ENCODE results near the gene CMTM3.

The CMTM3 gene

DNA sequence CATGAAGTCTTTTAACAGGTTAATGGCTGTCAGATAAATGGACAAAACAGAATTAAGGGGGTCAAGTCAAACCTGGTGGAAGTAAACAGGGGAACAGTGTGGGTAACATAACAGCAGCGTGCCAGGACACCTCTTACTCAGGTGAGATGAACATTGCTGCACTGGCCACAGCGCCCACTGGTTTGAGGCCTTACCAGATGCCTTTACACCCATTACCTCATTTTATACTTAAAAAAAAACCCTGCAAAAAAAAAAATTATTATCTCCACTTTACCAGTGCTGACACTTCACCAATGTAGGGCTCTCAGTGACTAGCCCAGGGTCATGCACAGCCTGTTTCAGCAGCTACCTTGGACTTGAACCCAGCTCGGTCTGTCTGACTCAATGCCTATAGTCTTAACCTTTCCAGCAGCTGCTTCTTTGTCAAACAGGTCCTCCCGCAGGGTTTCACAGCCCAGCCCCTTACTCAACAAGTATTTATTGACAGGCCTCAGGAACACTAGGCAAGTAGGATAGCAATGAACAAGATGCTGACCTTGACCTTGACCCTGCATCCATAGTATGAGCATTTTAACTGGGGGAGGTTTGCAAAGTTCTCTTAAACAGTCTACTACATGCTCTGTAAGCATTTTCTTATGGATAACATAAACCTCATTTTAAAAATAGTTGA is 30.2 kb downstream of the CMTM3 start:
- no peak for DNase-seq
- H3K27me3 ChIP-seq (ENCODE audit: insufficient read depth, low read depth, severe bottlenecking): no peaks in the 10 kb centered on the region
- no peak overlapping the region for H3K4me3 ChIP-seq (ENCODE audit: low read depth, low read length)
- no peak overlapping the region for H3K27ac ChIP-seq
- peaks cover 5% of the 10 kb centered on the region for H3K36me3 ChIP-seq
- TF ChIP-seq, protein P1, sequence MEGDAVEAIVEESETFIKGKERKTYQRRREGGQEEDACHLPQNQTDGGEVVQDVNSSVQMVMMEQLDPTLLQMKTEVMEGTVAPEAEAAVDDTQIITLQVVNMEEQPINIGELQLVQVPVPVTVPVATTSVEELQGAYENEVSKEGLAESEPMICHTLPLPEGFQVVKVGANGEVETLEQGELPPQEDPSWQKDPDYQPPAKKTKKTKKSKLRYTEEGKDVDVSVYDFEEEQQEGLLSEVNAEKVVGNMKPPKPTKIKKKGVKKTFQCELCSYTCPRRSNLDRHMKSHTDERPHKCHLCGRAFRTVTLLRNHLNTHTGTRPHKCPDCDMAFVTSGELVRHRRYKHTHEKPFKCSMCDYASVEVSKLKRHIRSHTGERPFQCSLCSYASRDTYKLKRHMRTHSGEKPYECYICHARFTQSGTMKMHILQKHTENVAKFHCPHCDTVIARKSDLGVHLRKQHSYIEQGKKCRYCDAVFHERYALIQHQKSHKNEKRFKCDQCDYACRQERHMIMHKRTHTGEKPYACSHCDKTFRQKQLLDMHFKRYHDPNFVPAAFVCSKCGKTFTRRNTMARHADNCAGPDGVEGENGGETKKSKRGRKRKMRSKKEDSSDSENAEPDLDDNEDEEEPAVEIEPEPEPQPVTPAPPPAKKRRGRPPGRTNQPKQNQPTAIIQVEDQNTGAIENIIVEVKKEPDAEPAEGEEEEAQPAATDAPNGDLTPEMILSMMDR (IDR thresholded peaks at IDR 0.05; ENCODE audit: low read depth, low read length): no peak
- no peaks in the 10 kb centered on the region for H3K9me3 ChIP-seq (ENCODE audit: severe bottlenecking)

DNA sequence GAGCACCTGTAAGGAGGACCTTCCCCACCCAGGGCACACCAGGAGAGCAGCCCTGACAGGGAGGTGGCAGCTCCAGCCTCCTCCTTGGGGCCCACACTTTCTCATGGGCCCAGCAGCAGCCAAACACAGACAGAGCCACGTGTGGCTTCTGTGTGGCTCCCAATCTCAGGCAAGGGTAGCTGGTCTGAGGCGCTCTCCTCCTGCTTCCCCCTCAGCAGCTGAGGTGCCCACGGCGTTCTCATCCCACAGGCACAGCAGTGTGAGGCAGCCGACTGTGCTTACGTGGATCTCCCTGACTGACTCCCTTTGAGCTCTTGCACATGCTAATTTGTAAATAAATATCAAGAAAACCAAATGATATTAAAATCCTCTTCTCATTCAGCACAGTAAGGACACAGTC is 30.9 kb downstream of the CMTM3 start:
- Histone ChIP-seq H3K27me3 (ENCODE audit: insufficient read depth, low read depth, severe bottlenecking) (no peaks in the 10 kb centered on the region), H3K9me3 (ENCODE audit: severe bottlenecking) (no peaks in the 10 kb centered on the region), H3K27ac (no peak overlapping the region), H3K4me3 (ENCODE audit: low read depth, low read length) (no peak overlapping the region), H3K36me3 (peaks cover 5% of the 10 kb centered on the region)
- TF ChIP-seq, protein P1 (IDR thresholded peaks at IDR 0.05; ENCODE audit: low read depth, low read length): no peak
- DNase-seq: no peak

DNA sequence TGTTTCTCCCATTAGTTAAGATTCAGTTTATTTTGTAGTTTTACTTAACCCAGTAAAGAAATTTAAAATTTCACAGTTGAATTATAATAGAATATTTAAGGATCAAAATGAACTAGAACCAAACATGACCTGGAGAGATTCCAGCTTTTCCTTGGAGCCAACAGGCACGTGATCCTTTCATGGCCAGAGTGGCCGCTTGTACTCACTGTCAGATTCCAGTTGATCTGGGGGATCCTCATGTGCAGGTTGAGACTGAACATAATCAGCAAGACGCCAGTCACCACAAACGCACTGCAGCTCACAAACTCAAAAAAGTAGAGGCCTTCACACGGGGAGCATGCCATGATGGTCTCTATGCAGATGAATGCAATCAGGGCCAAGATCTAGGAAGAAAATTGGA is 31.7 kb downstream of the CMTM3 start:
- Histone ChIP-seq H3K36me3 (peaks cover 5% of the 10 kb centered on the region), H3K27ac (no peak overlapping the region), H3K27me3 (ENCODE audit: insufficient read depth, low read depth, severe bottlenecking) (no peaks in the 10 kb centered on the region), H3K4me3 (ENCODE audit: low read depth, low read length) (no peak overlapping the region), H3K9me3 (ENCODE audit: severe bottlenecking) (no peaks in the 10 kb centered on the region)
- TF ChIP-seq, protein P1 (IDR thresholded peaks at IDR 0.05; ENCODE audit: low read depth, low read length): no peak
- DNase-seq: no peak

DNA sequence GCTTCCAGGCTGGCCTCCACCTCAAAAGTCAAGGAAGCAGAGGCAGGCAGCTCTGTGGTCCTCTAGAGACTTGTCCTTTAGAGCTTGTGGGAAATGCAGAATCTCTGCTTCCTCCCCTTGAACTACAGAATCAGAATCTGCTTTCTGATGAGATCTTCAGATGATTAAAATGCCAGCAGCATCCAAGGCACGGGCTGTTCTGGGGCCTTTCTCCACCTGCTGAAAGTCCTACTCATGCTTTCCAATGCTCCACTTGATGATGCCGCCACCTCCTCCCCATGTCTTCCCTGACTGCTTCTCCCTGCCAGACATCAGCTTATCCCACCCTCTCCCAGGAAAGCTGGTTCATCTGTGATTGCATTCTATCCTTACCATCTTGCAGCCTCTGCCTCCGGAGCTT is 33.3 kb downstream of the CMTM3 start:
- peaks cover 5% of the 10 kb centered on the region for H3K36me3 ChIP-seq
- no peaks in the 10 kb centered on the region for H3K27me3 ChIP-seq (ENCODE audit: insufficient read depth, low read depth, severe bottlenecking)
- H3K4me3 ChIP-seq (ENCODE audit: low read depth, low read length): no peak overlapping the region
- no peak for DNase-seq
- H3K9me3 ChIP-seq (ENCODE audit: severe bottlenecking): no peaks in the 10 kb centered on the region
- TF ChIP-seq, protein P1 (IDR thresholded peaks at IDR 0.05; ENCODE audit: low read depth, low read length): no peak
- no peak overlapping the region for H3K27ac ChIP-seq

DNA sequence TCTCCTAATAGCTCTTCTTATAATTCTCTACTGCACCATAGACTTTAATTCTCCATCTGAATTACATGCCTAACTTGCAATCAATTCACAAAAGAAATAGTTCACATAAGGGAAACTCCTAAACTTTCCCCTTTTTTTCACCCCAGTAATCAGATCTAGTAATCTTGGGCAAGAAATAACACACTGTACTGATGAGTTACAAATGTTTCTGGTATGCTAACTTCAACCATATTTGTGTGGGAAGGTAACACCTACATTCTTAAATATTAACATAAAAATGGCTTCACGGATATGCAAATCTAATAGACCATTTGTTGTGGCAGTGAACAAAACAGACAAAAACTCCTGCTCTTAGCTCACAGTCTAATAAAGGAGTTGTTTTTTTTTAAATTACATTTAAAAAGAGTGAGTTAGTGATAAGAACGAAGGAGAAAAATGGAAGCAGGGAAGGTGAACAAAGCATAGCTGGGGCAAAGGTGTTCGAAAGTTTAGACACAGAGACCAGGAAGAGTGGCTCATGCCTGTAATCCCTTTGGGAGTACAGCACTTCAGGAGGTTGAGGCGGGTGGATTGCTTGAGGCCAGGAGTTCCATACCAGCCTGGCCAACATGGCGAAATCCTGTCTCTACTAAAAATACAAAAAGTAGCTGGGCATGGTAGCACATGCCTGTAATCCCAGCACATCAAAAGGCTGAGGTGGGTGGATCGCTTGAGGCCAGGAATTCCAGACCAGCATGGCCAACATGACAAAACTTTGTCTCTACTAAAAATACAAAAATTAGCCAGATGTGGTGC is 34.8 kb downstream of the CMTM3 start:
- TF ChIP-seq, protein P1 (IDR thresholded peaks at IDR 0.05; ENCODE audit: low read depth, low read length): no peak
- no peak for DNase-seq
- H3K9me3 ChIP-seq (ENCODE audit: severe bottlenecking): no peaks in the 10 kb centered on the region
- H3K27me3 ChIP-seq (ENCODE audit: insufficient read depth, low read depth, severe bottlenecking): no peaks in the 10 kb centered on the region
- H3K36me3 ChIP-seq: peaks cover 5% of the 10 kb centered on the region
- H3K4me3 ChIP-seq (ENCODE audit: low read depth, low read length): no peak overlapping the region
- H3K27ac ChIP-seq: no peak overlapping the region
